Fibroblast of skin of right biceps (primary cell): ENCODE measurements around the gene RPS6KL1.

ENCODE experiments used
- DNase-seq: peaks from one replicate; pipeline ENCODE4 v3.0.0-alpha.2; 2013

The RPS6KL1 gene

DNA sequence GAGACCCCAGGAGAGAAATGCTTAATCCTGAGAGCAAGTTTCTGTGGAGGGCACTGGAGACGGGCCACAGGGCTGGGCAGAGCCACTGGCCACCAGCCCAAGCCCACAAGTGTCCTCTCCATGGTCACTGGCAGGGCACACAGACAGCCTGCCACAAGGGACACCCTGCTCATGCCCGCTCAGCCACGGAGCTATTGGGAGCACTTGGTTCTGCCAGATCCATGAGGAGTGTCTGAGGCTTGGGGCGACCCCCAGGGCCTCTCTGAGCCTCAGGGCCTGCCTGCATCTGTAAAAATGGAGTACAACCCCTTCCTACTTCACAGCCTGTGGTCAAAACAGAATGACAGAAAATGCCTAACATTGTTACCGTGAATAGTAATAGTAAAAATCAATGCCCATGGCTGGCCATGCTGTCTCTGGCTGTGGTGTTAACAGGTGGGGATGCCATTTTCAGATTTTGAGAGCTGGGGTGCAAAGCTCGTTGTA is 29.2 kb upstream of the RPS6KL1 start:
- no peak for DNase-seq

GRCh38 chr14:74951443-74952179 is 28.6 kb upstream of the RPS6KL1 start:
- DNase-seq, result no peak

- no peak for DNase-seq
Observed at GRCh38 chr14:74950795-74951442, 27.9 kb upstream of the RPS6KL1 start.

GRCh38 chr14:74949859-74950573 is 27.0 kb upstream of the RPS6KL1 start:
- DNase-seq, result no peak

GRCh38 chr14:74949191-74949601 is 26.1 kb upstream of the RPS6KL1 start:
- no peak for DNase-seq

GRCh38 chr14:74948228-74949175 is 25.4 kb upstream of the RPS6KL1 start:
- no peak for DNase-seq

DNA sequence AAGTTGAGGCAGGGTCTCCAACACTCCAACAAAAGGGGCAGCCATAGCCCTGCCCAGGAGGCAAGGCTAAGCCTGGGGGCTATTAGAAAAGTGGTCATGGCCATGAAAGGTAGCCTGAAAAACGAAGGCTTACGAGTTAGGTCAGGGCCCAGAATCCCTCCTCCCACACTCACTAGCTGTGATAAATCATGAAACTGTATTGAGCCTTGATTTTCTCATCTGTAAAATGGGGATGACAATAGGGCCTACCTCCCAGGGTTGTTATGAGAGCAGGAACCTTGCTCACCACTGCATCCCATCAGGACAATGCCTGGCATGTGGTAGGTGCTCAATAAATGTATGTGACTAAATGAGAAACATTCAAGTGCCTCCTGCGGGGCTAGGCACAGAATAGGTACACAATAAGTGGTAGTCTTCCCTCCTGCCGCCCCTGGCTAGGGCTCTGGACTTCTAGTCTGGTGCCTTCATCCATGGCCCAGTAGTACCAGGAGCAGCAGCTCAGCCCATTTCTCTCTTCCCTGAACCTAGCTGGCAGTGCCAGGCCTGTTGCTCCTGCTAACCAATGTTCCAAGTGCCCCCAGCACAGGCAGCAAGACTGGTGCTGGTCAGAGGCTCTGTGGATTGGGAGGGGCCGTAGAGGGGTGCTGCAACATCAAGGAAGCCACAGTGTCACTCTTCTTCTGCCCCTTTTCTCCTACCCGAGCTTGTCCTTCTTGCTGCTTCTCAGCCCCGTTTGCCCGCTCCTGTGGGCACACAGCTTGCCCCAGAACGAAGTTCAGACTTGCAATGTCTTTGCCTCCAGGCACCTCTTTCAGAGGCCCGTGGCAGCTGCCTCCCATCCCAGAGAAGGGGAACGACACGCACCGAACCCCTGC is 24.5 kb upstream of the RPS6KL1 start:
- no peak for DNase-seq

GRCh38 chr14:74946659-74947281 is 23.7 kb upstream of the RPS6KL1 start:
- no peak for DNase-seq

DNA sequence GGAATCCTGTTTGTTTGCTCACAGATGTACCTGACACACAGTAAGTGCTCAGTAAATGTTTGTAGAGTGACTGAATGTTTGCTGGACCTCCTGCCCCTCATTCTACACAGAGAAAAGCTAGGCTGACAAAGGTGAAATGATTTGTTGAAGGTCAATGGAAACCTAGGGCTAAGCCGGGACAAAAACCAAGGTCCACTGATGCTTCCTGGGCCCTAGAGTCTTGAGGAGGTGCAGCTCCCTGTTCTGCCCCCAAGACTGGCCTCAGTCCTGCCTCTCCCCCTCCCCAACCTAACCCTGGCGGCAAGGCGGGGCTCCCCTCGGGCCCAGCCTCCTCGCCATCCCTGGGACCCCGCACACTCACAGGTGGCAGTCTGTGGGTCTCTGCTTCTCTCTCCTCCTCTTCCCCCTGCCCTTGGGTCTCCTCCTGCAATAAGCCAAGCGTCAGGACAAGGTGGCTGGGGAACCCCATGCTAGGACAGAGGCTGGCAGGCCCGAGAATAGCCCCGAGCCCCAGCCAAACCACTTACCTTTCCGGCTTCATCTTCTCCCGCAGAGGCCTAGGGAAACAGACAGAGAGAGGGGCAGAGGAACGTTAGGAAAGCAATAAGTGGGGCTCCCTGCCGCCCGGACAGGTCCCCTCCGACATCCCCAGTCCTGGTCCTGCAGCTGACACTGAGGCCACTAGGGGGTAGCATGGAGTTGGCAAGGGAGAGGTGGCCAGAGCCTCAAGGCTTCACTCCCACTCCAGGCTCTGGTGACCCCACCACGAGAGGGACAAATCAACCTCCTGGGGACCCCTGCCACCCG is 23.0 kb upstream of the RPS6KL1 start:
- peak; percentile 58 for DNase-seq

DNA sequence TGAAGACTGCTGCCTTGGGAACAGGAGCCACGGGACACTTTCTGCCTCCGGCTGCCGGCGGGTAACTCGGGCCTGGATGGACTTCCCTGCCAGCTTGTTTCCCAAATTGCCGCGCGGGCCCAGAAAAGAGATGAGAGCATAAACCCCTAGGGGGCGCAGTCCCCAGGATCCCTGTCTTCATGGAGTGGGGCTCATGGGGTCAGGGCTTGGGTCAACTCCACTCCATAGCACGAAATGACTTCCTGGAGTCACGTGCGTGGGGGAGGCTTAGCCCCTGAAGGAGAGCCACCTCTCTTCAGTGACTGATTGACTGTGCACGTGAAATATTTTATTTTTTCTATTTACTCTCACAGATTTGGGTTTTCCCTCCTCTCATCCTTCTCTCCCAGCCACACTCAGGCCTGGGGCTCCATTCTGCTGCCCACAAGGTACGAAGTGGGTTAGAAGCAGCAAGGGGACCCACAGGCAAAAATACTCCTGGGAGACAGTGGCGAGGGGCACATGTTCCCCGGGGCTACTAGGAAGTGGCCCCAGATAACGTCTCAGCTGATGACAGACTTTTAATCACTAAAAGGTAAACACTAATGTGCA is 22.3 kb upstream of the RPS6KL1 start:
- no peak for DNase-seq

DNA sequence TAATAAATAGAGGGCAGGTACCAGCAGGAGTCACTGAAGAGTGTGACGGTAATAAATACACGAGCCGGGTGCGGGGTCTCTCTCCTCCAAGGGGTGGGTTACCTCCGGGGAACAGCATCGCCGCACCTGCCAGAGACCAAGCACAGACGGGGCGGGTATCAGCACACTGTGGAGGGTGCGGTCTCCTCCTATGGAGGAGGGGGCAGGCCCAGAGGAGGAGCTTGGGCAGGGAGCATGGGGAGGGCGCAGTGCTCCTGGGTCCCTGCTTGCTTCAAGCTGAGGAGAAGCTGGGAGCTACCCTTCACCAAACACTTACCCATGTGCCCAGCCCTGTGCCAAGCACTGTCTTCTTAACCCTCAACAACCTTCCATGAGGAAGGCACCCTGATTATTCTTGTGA is 19.5 kb upstream of the RPS6KL1 start:
- no peak for DNase-seq

GRCh38 chr14:74942181-74942580 is 19.1 kb upstream of the RPS6KL1 start:
- DNase-seq, result no peak

GRCh38 chr14:74941676-74942097 is 18.6 kb upstream of the RPS6KL1 start:
- DNase-seq, result peak; percentile 56

- DNase-seq, result no peak
Observed at GRCh38 chr14:74940956-74941565, 18.0 kb upstream of the RPS6KL1 start.

DNA sequence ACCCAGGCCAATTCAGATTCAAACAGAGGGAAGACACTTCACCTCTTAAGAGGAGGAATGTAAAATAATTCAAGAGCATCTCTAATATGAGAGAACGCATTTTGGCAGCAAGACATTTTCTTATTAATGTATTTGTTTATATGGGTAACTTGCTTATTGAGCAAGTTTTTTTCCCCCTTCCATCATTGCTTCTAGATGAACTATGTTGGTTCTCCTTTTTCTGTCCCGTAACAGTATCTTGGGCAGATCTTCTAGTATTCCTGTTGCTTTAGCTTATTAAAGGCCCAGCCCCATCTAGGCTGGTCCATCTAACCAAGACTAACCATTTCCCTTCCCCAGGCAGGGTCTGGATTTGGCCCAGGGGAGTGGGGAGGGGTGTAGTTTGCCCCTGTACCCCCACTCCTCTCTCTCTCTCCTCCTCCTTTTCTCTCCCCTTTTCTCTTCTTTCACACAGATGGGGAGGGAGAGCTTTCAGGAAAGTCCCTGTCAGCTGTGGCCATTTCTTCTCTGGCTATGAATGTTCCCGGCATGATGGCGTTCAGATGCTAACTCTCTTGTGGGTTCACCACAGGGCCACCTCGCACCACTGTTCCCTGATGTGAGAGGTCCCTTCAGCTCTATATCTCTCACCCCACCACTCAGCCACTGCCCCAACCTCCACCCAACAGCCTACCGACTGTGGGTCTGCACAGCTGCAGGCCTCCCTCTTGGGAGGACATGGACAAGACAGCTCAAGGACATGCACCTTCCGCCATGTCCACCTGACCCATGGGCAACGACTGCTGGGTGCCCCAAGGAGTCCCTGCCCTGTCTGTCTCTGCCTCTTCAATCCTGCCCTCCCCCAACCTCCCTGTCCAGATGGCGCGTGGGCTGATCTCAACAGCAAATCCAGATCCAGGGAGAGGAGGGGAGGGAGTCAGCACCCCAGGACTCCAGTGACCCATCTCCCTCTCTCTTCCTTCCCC is 15.8 kb upstream of the RPS6KL1 start:
- DNase-seq, result no peak

GRCh38 chr14:74937171-74937570 is 14.1 kb upstream of the RPS6KL1 start:
- DNase-seq, result no peak

GRCh38 chr14:74936731-74937130 is 13.7 kb upstream of the RPS6KL1 start:
- DNase-seq, result no peak

DNA sequence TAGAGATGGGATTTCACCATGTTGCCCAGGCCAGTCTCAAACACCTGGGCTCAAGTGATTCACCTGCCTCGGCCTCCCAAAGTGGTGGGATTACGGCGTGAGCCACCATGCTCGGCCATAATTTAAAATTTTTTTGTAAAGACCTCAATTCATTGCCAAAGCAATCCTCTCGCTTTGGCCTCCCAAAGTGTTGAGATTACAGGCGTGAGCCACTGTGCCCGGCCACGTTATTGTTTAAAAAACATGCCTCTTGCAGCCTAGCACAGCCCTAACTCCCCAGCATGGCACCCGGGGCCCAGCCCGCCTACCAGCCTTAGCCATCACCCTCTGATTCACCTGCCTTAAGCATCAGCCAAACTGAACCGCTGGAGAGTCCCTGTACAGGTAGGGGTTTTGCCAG is 13.1 kb upstream of the RPS6KL1 start:
- DNase-seq, result no peak
